PC-9 (cell line): Measurements from ENCODE around the gene BAIAP2L2. TPM values are rescaled to one million over a fixed set of nuclear protein-coding genes. Genes with fewer than 3 reads are reported as not detected.

Experiments
- BruUV-seq: library from RNA; stranded (reverse); fragments of 400-500 nt; replicated peaks from 2 replicates; lab custom pipeline; 2021; lab: Mats Ljungman, UMichigan
- CTCF ChIA-PET: fragments of 300-600 bp; sonication (Branson Sonifier 250); formaldehyde crosslinking; loops from one replicate; lab custom pipeline; 2022; ENCODE audit warnings: antibody characterized with exemption; lab: Charles Lee
- POLR2A ChIA-PET: fragments of 300-600 bp; sonication (Branson Sonifier 250); formaldehyde crosslinking; loops from one replicate; lab custom pipeline; 2022; ENCODE audit warnings: antibody characterized with exemption; ENCODE audit not compliant: unreplicated experiment; lab: Charles Lee
- DNase-seq, 2 experiments: peaks; one replicate each; pipeline versions ENCODE4 v3.0.0 to v3.0.0-alpha.2; 2015 to 2022; ENCODE audit warnings: mixed read lengths in 1 of 2
- H2AFZ ChIP-seq: fragments of 200-600 bp; sonication (generic); 2 replicates; pipeline ENCODE4 v1.8.1; 2017; ENCODE audit warnings: antibody characterized with exemption
- H3F3A ChIP-seq: fragments of 200-600 bp; sonication (generic); 2 replicates; pipeline ENCODE4 v1.8.1; 2017; ENCODE audit warnings: antibody characterized with exemption, mild to moderate bottlenecking, low read depth; ENCODE audit not compliant: insufficient read depth
- H3K27ac ChIP-seq: fragments of 200-600 bp; sonication (generic); 2 replicates; pipeline ENCODE4 v1.6.1; 2016; ENCODE audit warnings: mixed run types
- H3K27me3 ChIP-seq: fragments of 200-600 bp; sonication (generic); 2 replicates; pipeline ENCODE4 v1.6.1; 2016; ENCODE audit warnings: low read depth, mixed run types; ENCODE audit not compliant: insufficient read depth
- H3K36me3 ChIP-seq: fragments of 200-600 bp; sonication (generic); 2 replicates; pipeline ENCODE4 v1.6.1; 2016; ENCODE audit warnings: low read depth, mixed run types
- H3K4me1 ChIP-seq: fragments of 200-600 bp; sonication (generic); replicated peaks from 2 replicates; pipeline ENCODE4 v1.6.1; 2016; ENCODE audit warnings: mixed run types; ENCODE audit not compliant: insufficient read depth
- H3K4me2 ChIP-seq: fragments of 200-600 bp; sonication (generic); 2 replicates; pipeline ENCODE4 v1.6.1; 2017; ENCODE audit warnings: mixed run types
- H3K4me3 ChIP-seq: fragments of 200-600 bp; sonication (generic); 2 replicates; pipeline ENCODE4 v1.6.1; 2016; ENCODE audit warnings: mixed run types
- H3K79me2 ChIP-seq: fragments of 200-600 bp; sonication (generic); 2 replicates; pipeline ENCODE4 v1.6.1; 2017; ENCODE audit warnings: low read depth, mixed run types
- H3K9me2 ChIP-seq: fragments of 200-600 bp; sonication (generic); 2 replicates; pipeline ENCODE4 v1.8.1; 2017; ENCODE audit warnings: mild to moderate bottlenecking; ENCODE audit not compliant: insufficient read depth
- H3K9me3 ChIP-seq: fragments of 200-600 bp; sonication (generic); 2 replicates; pipeline ENCODE4 v1.8.1; 2016; ENCODE audit warnings: low read depth; ENCODE audit not compliant: insufficient read depth
- H4K20me1 ChIP-seq: fragments of 200-600 bp; sonication (generic); 2 replicates; pipeline ENCODE4 v1.8.1; 2017; ENCODE audit not compliant: insufficient read depth
- CTCF ChIP-seq: fragments of 200-600 bp; sonication (generic); conservative IDR thresholded peaks from 2 replicates; pipeline ENCODE4 v1.6.1; 2017; ENCODE audit warnings: mixed run types, antibody characterized with exemption, mild to moderate bottlenecking, moderate library complexity
- EZH2 ChIP-seq: fragments of 200-600 bp; sonication (generic); IDR thresholded peaks from 2 replicates; pipeline ENCODE4 v1.8.0; 2017; ENCODE audit warnings: antibody characterized with exemption, low read depth
- intact Hi-C: fragments of 100-400 bp; cut with micrococcal nuclease; formaldehyde crosslinking; loops from one replicate; pipeline ENCODE4 v1.10.0; 2022; ENCODE audit not compliant: unreplicated experiment
- total RNA-seq: library from RNA; stranded (reverse); gene quantifications from 2 replicates; pipeline ENCODE4 v1.2.3, GENCODE V29; 2021

The BAIAP2L2 gene
- total RNA-seq, 1 experiment from 2014 or later: 7.1 TPM

- H3K4me2 ChIP-seq: no peak overlapping the region
- no peak for DNase-seq
- H3K4me3 ChIP-seq: no peak overlapping the region
- no peak overlapping the region for H3K27ac ChIP-seq
- POLR2A ChIA-PET: no interaction called here
- CTCF ChIA-PET: no interaction called here
- TF ChIP-seq EZH2 (no peak), CTCF (no peak)
- H3K9me3 ChIP-seq: no peaks in the 10 kb centered on the region
- no peak overlapping the region for H2AFZ ChIP-seq
- no peaks in the 10 kb centered on the region for H3K9me2 ChIP-seq
- H3K27me3 ChIP-seq: no peaks in the 10 kb centered on the region
- 0 out of 2 replicates have a peak, but pooled peaks cover 6% of the 10 kb centered on the region for H3F3A ChIP-seq
- BruUV-seq: no TSS peak
- intact Hi-C loops: no loop called here
- no peaks in the 10 kb centered on the region for H3K79me2 ChIP-seq
- no peaks in the 10 kb centered on the region for H4K20me1 ChIP-seq
- no peaks in the 10 kb centered on the region for H3K4me1 ChIP-seq
- H3K36me3 ChIP-seq: peaks cover 33% of the 10 kb centered on the region
Observed at GRCh38 chr22:38066381-38067027, 44.0 kb downstream of the BAIAP2L2 start.

GRCh38 chr22:38065539-38065938, 44.9 kb downstream of the BAIAP2L2 start:
- ChIA-PET CTCF (no interaction called here), POLR2A (no interaction called here)
- Histone ChIP-seq H3K4me3 (no peak overlapping the region), H2AFZ (no peak overlapping the region), H3K27me3 (no peaks in the 10 kb centered on the region), H3K4me2 (no peak overlapping the region), H3F3A (0 out of 2 replicates have a peak, but pooled peaks cover 6% of the 10 kb centered on the region), H4K20me1 (no peaks in the 10 kb centered on the region), H3K36me3 (peaks cover 33% of the 10 kb centered on the region), H3K4me1 (no peaks in the 10 kb centered on the region), H3K9me2 (no peaks in the 10 kb centered on the region), H3K79me2 (no peaks in the 10 kb centered on the region), H3K27ac (no peak overlapping the region), H3K9me3 (no peaks in the 10 kb centered on the region)
- intact Hi-C loops: no loop called here
- TF ChIP-seq EZH2 (no peak), CTCF (no peak)
- DNase-seq: no peak
- BruUV-seq: no TSS peak

GRCh38 chr22:38062791-38063190, 47.7 kb downstream of the BAIAP2L2 start:
- Histone ChIP-seq H3K36me3 (peaks cover 28% of the 10 kb centered on the region; the same call in 1 of the 2 replicates), H3K27me3 (no peaks in the 10 kb centered on the region), H3K9me3 (no peaks in the 10 kb centered on the region), H2AFZ (no peak overlapping the region), H3K4me1 (peaks cover 6% of the 10 kb centered on the region), H3K4me3 (no peak overlapping the region), H4K20me1 (no peaks in the 10 kb centered on the region), H3K9me2 (no peaks in the 10 kb centered on the region), H3K27ac (no peak overlapping the region), H3K4me2 (no peak overlapping the region), H3K79me2 (peaks cover 9% of the 10 kb centered on the region), H3F3A (peaks cover 13% of the 10 kb centered on the region; the same call in 1 of the 2 replicates)
- intact Hi-C loops: no loop called here
- TF ChIP-seq EZH2 (no peak), CTCF (no peak)
- ChIA-PET POLR2A (interaction anchor here (0.7 kb wide), 1 partner anchor 140 kb away, joined by 10 read pairs; no protein-coding TSS in a partner anchor), CTCF (no interaction called here)
- DNase-seq: no peak
- no TSS peak for BruUV-seq
